HCT116 (cell line): ENCODE measurements around the gene OR10A6. TPM values are rescaled to one million over a fixed set of nuclear protein-coding genes. Genes with fewer than 3 reads are reported as not detected.

Source experiments
- ATAC-seq: fragments of 200-7000 bp; cut with Tn5 transposase; 2 replicates; pipeline ENCODE4 v1.9.1; 2020; ENCODE audit warnings: mild to moderate bottlenecking, moderate library complexity
- BruUV-seq: library from RNA; stranded (reverse); fragments of 400-500 nt; replicated peaks from 2 replicates; lab custom pipeline; 2021; lab: Mats Ljungman, UMichigan
- CTCF ChIA-PET: fragments of 300-600 bp; sonication (Branson Sonifier 250); formaldehyde crosslinking; loops from one replicate; lab custom pipeline; 2021; ENCODE audit warnings: antibody characterized with exemption; lab: Charles Lee
- POLR2A ChIA-PET: fragments of 300-600, 350-600 bp; sonication (Branson Sonifier 250); formaldehyde crosslinking; loops from one replicate; lab custom pipeline; 2021; ENCODE audit warnings: antibody characterized with exemption; lab: Charles Lee
- RAD21 ChIA-PET, 2 experiments: fragments of 300-600 bp; sonication (Branson Sonifier 250); formaldehyde crosslinking; loops; one replicate each; lab custom pipeline; 2023; ENCODE audit warnings: low total read pairs in 2 of 2; ENCODE audit not compliant: uncharacterized antibody in 2 of 2, unreplicated experiment in 2 of 2, low non-redundant PET in 1 of 2; lab: Charles Lee
- DNase-seq: peaks from one replicate; pipeline ENCODE4 v3.0.0-alpha.2; 2010; ENCODE audit warnings: low read depth, low spot score
- H2AFZ ChIP-seq: fragments of 200-600 bp; shearing (Covaris generic), sonication (generic); 2 replicates; pipeline ENCODE4 v1.6.1; 2017; ENCODE audit warnings: low read depth, mixed run types, mixed read lengths, antibody characterized with exemption, low read length; ENCODE audit not compliant: poor library complexity, severe bottlenecking
- H3K27ac ChIP-seq: 2 replicates; pipeline ENCODE4 v1.5.1; 2012; ENCODE audit warnings: low read depth, low read length
- H3K27me3 ChIP-seq: fragments of 200-600 bp; sonication (generic); 2 replicates; pipeline ENCODE4 v1.6.1; 2016; ENCODE audit warnings: mixed run types, low read length, mixed read lengths; ENCODE audit not compliant: insufficient read depth
- H3K36me3 ChIP-seq, 2 experiments: fragments of 200-500 bp in 1 of 2; fragments of 200-600 bp in 1 of 2; sonication (Bioruptor generic) in 1 of 2; sonication (generic) in 1 of 2; 2 replicates each; pipeline versions ENCODE4 v1.5.1 to v1.6.1; 2014 to 2016; ENCODE audit warnings: low read length in 2 of 2, inconsistent platforms in 1 of 2, mixed read lengths in 1 of 2, mixed run types in 1 of 2; ENCODE audit not compliant: insufficient read depth in 2 of 2, control insufficient read depth in 1 of 2
- H3K4me1 ChIP-seq, 2 experiments: fragments of 200-600 bp in 1 of 2; sonication (generic) in 1 of 2; 2 replicates each; pipeline versions ENCODE4 v1.5.1 to v1.6.1; 2012 to 2017; ENCODE audit warnings: low read length in 2 of 2, inconsistent platforms in 1 of 2, mild to moderate bottlenecking in 1 of 2, mixed read lengths in 1 of 2, mixed run types in 1 of 2, moderate library complexity in 1 of 2; ENCODE audit not compliant: insufficient read depth in 2 of 2, control insufficient read depth in 1 of 2
- H3K4me2 ChIP-seq: fragments of 200-600 bp; sonication (generic); 2 replicates; pipeline ENCODE4 v1.6.1; 2017; ENCODE audit warnings: mixed run types, low read length, mixed read lengths
- H3K4me3 ChIP-seq, 2 experiments: fragments of 200-600 bp in 1 of 2; sonication (generic) in 1 of 2; replicated peaks in 1 of 2; 2 replicates each; pipeline ENCODE4 v1.5.1; 2011 to 2016; ENCODE audit warnings: low read length in 2 of 2, control low read depth in 1 of 2, low read depth in 1 of 2, mild to moderate bottlenecking in 1 of 2, mixed read lengths in 1 of 2, mixed run types in 1 of 2
- H3K79me2 ChIP-seq: fragments of 200-600 bp; sonication (generic); 2 replicates; pipeline ENCODE4 v1.6.1; 2017; ENCODE audit warnings: mild to moderate bottlenecking, mixed run types, low read length, moderate library complexity, mixed read lengths; ENCODE audit not compliant: insufficient read depth
- H3K9ac ChIP-seq: fragments of 200-600 bp; sonication (generic); 2 replicates; pipeline ENCODE4 v1.6.1; 2016; ENCODE audit warnings: low read length, mixed read lengths
- H3K9me2 ChIP-seq: fragments of 200-600 bp; sonication (generic), shearing (Covaris generic); 2 replicates; pipeline ENCODE4 v1.6.1; 2017; ENCODE audit warnings: mixed run types, mild to moderate bottlenecking, moderate library complexity; ENCODE audit not compliant: insufficient read depth
- H3K9me3 ChIP-seq, 2 experiments: fragments of 200-500 bp in 1 of 2; fragments of 200-600 bp in 1 of 2; sonication (Bioruptor generic) in 1 of 2; sonication (generic) in 1 of 2; 2 replicates each; pipeline ENCODE4 v1.6.1; 2014 to 2017; ENCODE audit warnings: low read length in 2 of 2, mixed read lengths in 2 of 2, inconsistent platforms in 1 of 2, low read depth in 1 of 2, mild to moderate bottlenecking in 1 of 2, mixed run types in 1 of 2, moderate library complexity in 1 of 2; ENCODE audit not compliant: control insufficient read depth in 1 of 2, insufficient read depth in 1 of 2
- H4K20me1 ChIP-seq: fragments of 200-600 bp; sonication (generic), shearing (Covaris generic); 2 replicates; pipeline ENCODE4 v1.6.1; 2017; ENCODE audit warnings: mixed run types, mild to moderate bottlenecking, moderate library complexity; ENCODE audit not compliant: insufficient read depth
- CBX3 ChIP-seq: IDR thresholded peaks from 2 replicates; pipeline ENCODE4 v1.6.1; 2012; ENCODE audit warnings: low read depth
- CEBPB ChIP-seq: IDR thresholded peaks from 2 replicates; pipeline ENCODE4 v1.6.1; 2012; ENCODE audit warnings: low read depth
- CTCF ChIP-seq, 3 experiments: fragments of 200-600 bp in 1 of 3; sonication (generic) in 1 of 3; IDR thresholded peaks in 2 of 3; conservative IDR thresholded peaks in 1 of 3; 2 replicates each; pipeline ENCODE4 v1.5.1; 2012 to 2017; ENCODE audit warnings: low read depth in 2 of 3, low read length in 2 of 3, antibody characterized with exemption in 1 of 3, borderline replicate concordance in 1 of 3, control low read depth in 1 of 3, mild to moderate bottlenecking in 1 of 3, mixed read lengths in 1 of 3, mixed run types in 1 of 3, moderate library complexity in 1 of 3; ENCODE audit not compliant: insufficient read depth in 1 of 3
- EGR1 ChIP-seq: IDR thresholded peaks from 2 replicates; pipeline ENCODE4 v1.6.1; 2012; ENCODE audit warnings: low read depth
- ELF1 ChIP-seq: IDR thresholded peaks from 2 replicates; pipeline ENCODE4 v1.6.1; 2012; ENCODE audit warnings: low read depth, borderline replicate concordance
- EZH2phosphoT487 ChIP-seq: fragments of 200-600 bp; IDR thresholded peaks from 2 replicates; pipeline ENCODE4 v1.6.1; 2018; ENCODE audit warnings: antibody characterized with exemption, borderline replicate concordance
- FOSL1 ChIP-seq: IDR thresholded peaks from 2 replicates; pipeline ENCODE4 v1.6.1; 2012; ENCODE audit warnings: low read depth
- JUND ChIP-seq: IDR thresholded peaks from 2 replicates; pipeline ENCODE4 v1.6.1; 2012
- POLR2A ChIP-seq: IDR thresholded peaks from 2 replicates; pipeline ENCODE4 v1.7.0; 2011; ENCODE audit warnings: borderline replicate concordance; ENCODE audit not compliant: insufficient read depth, insufficient read length; ENCODE audit errors: extremely low read depth
- POLR2AphosphoS5 ChIP-seq: IDR thresholded peaks from 2 replicates; pipeline ENCODE4 v1.6.1; 2011; ENCODE audit warnings: mild to moderate bottlenecking, low read depth, low read length, moderate library complexity
- SIN3A ChIP-seq: IDR thresholded peaks from 2 replicates; pipeline ENCODE4 v1.6.1; 2012; ENCODE audit warnings: low read depth
- SP1 ChIP-seq: IDR thresholded peaks from 2 replicates; pipeline ENCODE4 v1.6.1; 2012; ENCODE audit warnings: low read depth
- SRF ChIP-seq: IDR thresholded peaks from 2 replicates; pipeline ENCODE4 v1.6.1; 2012; ENCODE audit warnings: low read depth
- TCF7L2 ChIP-seq: IDR thresholded peaks from 2 replicates; pipeline ENCODE4 v1.7.0; 2011; ENCODE audit warnings: borderline replicate concordance, inconsistent platforms; ENCODE audit not compliant: insufficient read depth, insufficient read length; ENCODE audit errors: extremely low read depth
- ZFX ChIP-seq: fragments of 450-650 bp; IDR thresholded peaks from 2 replicates; pipeline ENCODE4 v1.6.1; 2017
- intact Hi-C: fragments of 100-400 bp; cut with micrococcal nuclease; formaldehyde crosslinking; loops from 2 replicates; pipeline ENCODE4 v1.10.0; 2022
- total RNA-seq: library from RNA; stranded (reverse); gene quantifications from one replicate; pipeline ENCODE4 v1.2.1, GENCODE V29; 2021; ENCODE audit not compliant: unreplicated experiment

The OR10A6 gene
- total RNA-seq, 1 experiment from 2014 or later = not detected

DNA sequence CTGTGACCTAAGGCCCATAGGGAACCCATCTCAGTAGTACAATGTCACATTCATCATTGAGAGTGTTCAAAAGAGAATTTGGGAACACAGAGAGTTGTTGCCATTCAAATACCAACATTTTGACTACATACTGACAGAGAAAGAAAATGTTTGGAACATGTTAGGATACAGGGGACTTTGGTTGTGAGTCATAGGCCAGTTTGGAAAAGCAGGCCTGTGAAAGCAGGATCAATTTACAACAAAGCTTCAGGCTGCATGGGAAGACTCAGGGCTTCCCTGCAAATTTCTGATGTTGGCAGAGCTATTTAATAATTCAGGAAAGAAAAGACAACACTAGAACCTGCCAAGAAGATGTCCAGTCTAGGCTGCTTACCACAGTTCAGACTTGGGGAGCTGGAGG lies 33.8 kb upstream of the OR10A6 start:
- Histone ChIP-seq H3K79me2 (no peaks in the 10 kb centered on the region), H3K4me2 (no peak overlapping the region), H3K36me3 (no peaks in the 10 kb centered on the region), H3K9me2 (no peaks in the 10 kb centered on the region), H2AFZ (no peak overlapping the region), H3K27me3 (peaks cover 40% of the 10 kb centered on the region), H4K20me1 (no peaks in the 10 kb centered on the region), H3K4me1 (no peaks in the 10 kb centered on the region), H3K27ac (no peak overlapping the region), H3K9ac (no peak overlapping the region), H3K9me3 (no peaks in the 10 kb centered on the region), H3K4me3 (no peak overlapping the region)
- CTCF ChIA-PET = no interaction called here
- RAD21 ChIA-PET = no interaction called here
- ATAC-seq (no peak), DNase-seq (no peak)
- POLR2A ChIA-PET = no interaction called here
- TF ChIP-seq SP1 (no peak), SIN3A (no peak), CEBPB (no peak), ELF1 (no peak), JUND (no peak), SRF (no peak), EZH2phosphoT487 (no peak), EGR1 (no peak), TCF7L2 (no peak), CBX3 (no peak), CTCF (IDR thresholded peaks at IDR 0.05 in 2 of 3, conservative IDR thresholded peaks at IDR 0.05 in 1 of 3; ENCODE audit: borderline replicate concordance in 1 of 3, insufficient read depth in 1 of 3, low read depth in 2 of 3, low read length in 2 of 3) (no peak), POLR2A (no peak), ZFX (no peak), FOSL1 (no peak), POLR2AphosphoS5 (no peak)
- no TSS peak for BruUV-seq
- intact Hi-C loops = no loop called here
